K562 (cell line): ENCODE results near the gene SLC45A3. TPM values are rescaled to one million over a fixed set of nuclear protein-coding genes. Genes with fewer than 3 reads are reported as not detected.

ENCODE experiments used
- ARID2 ChIP-seq: fragments of 450-650 bp; IDR thresholded peaks from 2 replicates; pipeline ENCODE4 v1.6.1; 2017; ENCODE audit warnings: antibody characterized with exemption, mild to moderate bottlenecking
- E2F3 ChIP-seq: fragments of 250-450 bp; sonication (Bioruptor Pico); IDR thresholded peaks from 2 replicates; pipeline ENCODE4 v1.4.0; 2020; ENCODE audit warnings: mild to moderate bottlenecking
- ESRRB ChIP-seq: fragments of 250-450 bp; sonication (Bioruptor Pico); IDR thresholded peaks from 2 replicates; pipeline ENCODE4 v1.5.0; 2020; ENCODE audit warnings: mild to moderate bottlenecking, moderate library complexity, borderline replicate concordance
- FOXK2 ChIP-seq, 2 experiments: fragments of 450-650 bp; IDR thresholded peaks in 1 of 2; conservative IDR thresholded peaks in 1 of 2; 2 replicates each; pipeline ENCODE4 v1.6.1; 2016; ENCODE audit warnings: low read depth in 2 of 2, mild to moderate bottlenecking in 1 of 2
- HDGF ChIP-seq: fragments of 450-650 bp; IDR thresholded peaks from 2 replicates; pipeline ENCODE4 v1.6.1; 2016
- JUND ChIP-seq, 2 experiments: IDR thresholded peaks; 2 replicates in 1 of 2; 3 replicates in 1 of 2; pipeline ENCODE4 v1.6.1; 2011; ENCODE audit warnings: borderline replicate concordance in 2 of 2, low read depth in 2 of 2, low read length in 2 of 2, improper control_type of control experiment in 1 of 2, missing biosample characterization in 1 of 2, missing genetic modification characterization in 1 of 2, missing genetic modification reagents in 1 of 2
- KAT8 ChIP-seq: fragments of 450-650 bp; IDR thresholded peaks from 2 replicates; pipeline ENCODE4 v1.6.1; 2016; ENCODE audit warnings: low read depth, mild to moderate bottlenecking
- KLF16 ChIP-seq: IDR thresholded peaks from 2 replicates; pipeline ENCODE4 v1.6.1; 2016; ENCODE audit warnings: antibody characterized with exemption
- L3MBTL2 ChIP-seq: fragments of 450-650 bp; IDR thresholded peaks from 2 replicates; pipeline ENCODE4 v1.6.1; 2016; ENCODE audit warnings: mild to moderate bottlenecking, moderate library complexity
- MAFK ChIP-seq: IDR thresholded peaks from 2 replicates; pipeline ENCODE4 v1.6.1; 2011; ENCODE audit warnings: low read length, improper control_type of control experiment
- NCOA6 ChIP-seq: fragments of 450-650 bp; IDR thresholded peaks from 2 replicates; pipeline ENCODE4 v1.6.1; 2017; ENCODE audit warnings: mild to moderate bottlenecking
- SOX6 ChIP-seq: fragments of 450-650 bp; IDR thresholded peaks from 2 replicates; pipeline ENCODE4 v1.6.1; 2014; ENCODE audit warnings: mild to moderate bottlenecking
- TAF1 ChIP-seq: IDR thresholded peaks from 2 replicates; pipeline ENCODE4 v1.6.1; 2011; ENCODE audit warnings: mild to moderate bottlenecking, low read length, moderate library complexity; ENCODE audit not compliant: insufficient read depth, control insufficient read depth, severe bottlenecking; ENCODE audit errors: extremely low read depth
- ZKSCAN8 ChIP-seq: fragments of 200-800 bp; sonication (Bioruptor generic); IDR thresholded peaks from 2 replicates; pipeline ENCODE4 v1.6.1; 2016; ENCODE audit warnings: missing genetic modification characterization, missing compliant biosample characterization
- ZNF124 ChIP-seq: sonication (generic); formaldehyde crosslinking; IDR thresholded peaks from 2 replicates; pipeline ENCODE4 v1.8.1; 2022; ENCODE audit warnings: missing genetic modification reagents
- ZNF146 ChIP-seq: IDR thresholded peaks from one replicate; pipeline ENCODE4 v1.6.1; 2018; ENCODE audit warnings: missing compliant biosample characterization; ENCODE audit not compliant: unreplicated experiment
- ZNF282 ChIP-seq: sonication (generic); formaldehyde crosslinking; IDR thresholded peaks from 2 replicates; pipeline ENCODE4 v1.8.1; 2023; ENCODE audit warnings: missing genetic modification reagents
- ZNF57 ChIP-seq: fragments of 450-650 bp; formaldehyde crosslinking; IDR thresholded peaks from 2 replicates; pipeline ENCODE4 v1.4.0; 2020; ENCODE audit warnings: mild to moderate bottlenecking, moderate library complexity
- polyA plus RNA-seq, 8 experiments: library from polyadenylated mRNA; depleted of rRNA in 4 of 8; stranded (reverse) in 5 of 8; unstranded in 3 of 8; fragments of >200 nt; fragmentation: Nextera tagmentation in 2 of 8; fragmentation: Illumina TruSeq in 1 of 8; extraction: Ambion mirVana in 2 of 8; extraction: Trizol in 1 of 8; gene quantifications; 2 replicates each; pipeline versions ENCODE4 v1.2.1 to v1.2.3, GENCODE V29; 2011 to 2014; ENCODE audit warnings: inconsistent platforms in 1 of 8, missing spikeins in 1 of 8
- total RNA-seq, 7 experiments: library from RNA; depleted of rRNA in 6 of 7; stranded (reverse); fragments of >200 nt in 6 of 7; fragmentation: Illumina TruSeq in 2 of 7; extraction: Trizol in 2 of 7; gene quantifications; 2 replicates each; pipeline versions ENCODE4 v1.2.1 to v1.2.3, GENCODE V29; 2011 to 2021; ENCODE audit warnings: low replicate concordance in 1 of 7
- TF ChIP-seq, protein P1 (sequence below), 2 experiments: fragments of 150-350 bp in 1 of 2; IDR thresholded peaks; 2 replicates each; pipeline ENCODE4 v1.6.1; 2012 to 2016; ENCODE audit warnings: low read depth in 2 of 2, low read length in 2 of 2, mild to moderate bottlenecking in 1 of 2, moderate library complexity in 1 of 2
- TF ChIP-seq, protein P2 (sequence below): fragments of 450-650 bp; formaldehyde crosslinking; IDR thresholded peaks from 2 replicates; pipeline ENCODE4 v1.4.0; 2020; ENCODE audit warnings: mild to moderate bottlenecking, moderate library complexity
- TF ChIP-seq, protein P3 (sequence below): fragments of 250-450 bp; sonication (Bioruptor Pico); IDR thresholded peaks from 2 replicates; pipeline ENCODE4 v1.5.0; 2022; ENCODE audit warnings: mild to moderate bottlenecking

Gene SLC45A3
- total and polyA plus RNA-seq, 9 of the 15 experiments (the other 6 are each of a cell fraction or from before 2014, with no cell fraction given), result 0.06 to 3.3 (median 1.3) TPM

DNA sequence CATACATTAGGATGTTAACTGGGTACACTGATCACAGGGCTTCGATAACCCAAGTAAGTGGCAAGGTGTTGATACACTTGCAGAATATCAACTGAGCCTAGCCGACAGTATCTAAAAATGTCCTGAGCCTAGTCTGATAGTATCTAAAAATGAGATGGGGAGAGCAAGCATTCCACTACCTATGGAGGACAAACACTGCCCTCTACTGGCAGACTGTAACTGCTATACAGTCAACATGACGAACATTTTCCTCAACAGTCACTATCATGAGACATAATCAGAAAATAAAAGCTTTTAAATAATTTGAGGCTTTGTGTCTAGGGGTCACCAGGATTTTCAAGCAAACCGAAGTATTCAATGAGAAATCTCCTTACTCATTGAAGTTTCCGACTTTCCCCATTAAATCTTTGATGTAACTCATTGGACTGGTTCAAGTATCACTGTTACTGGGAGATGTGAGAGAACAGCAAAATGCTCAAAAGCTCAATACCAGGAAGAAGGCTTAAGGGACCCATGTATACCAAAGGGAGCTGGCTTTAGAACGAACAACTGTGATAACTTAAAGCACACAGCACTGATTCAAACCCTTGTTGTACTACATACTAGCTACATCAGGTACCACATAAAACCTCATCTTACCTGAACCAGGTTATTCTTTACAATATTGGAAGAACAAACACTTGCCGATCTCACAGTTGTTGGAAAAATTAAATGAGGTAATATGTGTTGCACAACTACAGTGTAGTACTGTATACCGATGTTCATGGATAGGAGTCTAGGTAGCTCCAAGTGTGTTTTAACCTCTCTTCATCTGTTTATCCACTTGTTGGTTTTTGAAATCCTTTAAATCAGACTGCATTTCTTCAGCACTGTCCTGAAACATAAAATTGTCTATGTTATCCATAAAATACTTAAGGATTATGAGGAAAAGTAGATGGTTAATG is 31.1 kb upstream of the SLC45A3 start (continued):
- TF ChIP-seq, protein P1, sequence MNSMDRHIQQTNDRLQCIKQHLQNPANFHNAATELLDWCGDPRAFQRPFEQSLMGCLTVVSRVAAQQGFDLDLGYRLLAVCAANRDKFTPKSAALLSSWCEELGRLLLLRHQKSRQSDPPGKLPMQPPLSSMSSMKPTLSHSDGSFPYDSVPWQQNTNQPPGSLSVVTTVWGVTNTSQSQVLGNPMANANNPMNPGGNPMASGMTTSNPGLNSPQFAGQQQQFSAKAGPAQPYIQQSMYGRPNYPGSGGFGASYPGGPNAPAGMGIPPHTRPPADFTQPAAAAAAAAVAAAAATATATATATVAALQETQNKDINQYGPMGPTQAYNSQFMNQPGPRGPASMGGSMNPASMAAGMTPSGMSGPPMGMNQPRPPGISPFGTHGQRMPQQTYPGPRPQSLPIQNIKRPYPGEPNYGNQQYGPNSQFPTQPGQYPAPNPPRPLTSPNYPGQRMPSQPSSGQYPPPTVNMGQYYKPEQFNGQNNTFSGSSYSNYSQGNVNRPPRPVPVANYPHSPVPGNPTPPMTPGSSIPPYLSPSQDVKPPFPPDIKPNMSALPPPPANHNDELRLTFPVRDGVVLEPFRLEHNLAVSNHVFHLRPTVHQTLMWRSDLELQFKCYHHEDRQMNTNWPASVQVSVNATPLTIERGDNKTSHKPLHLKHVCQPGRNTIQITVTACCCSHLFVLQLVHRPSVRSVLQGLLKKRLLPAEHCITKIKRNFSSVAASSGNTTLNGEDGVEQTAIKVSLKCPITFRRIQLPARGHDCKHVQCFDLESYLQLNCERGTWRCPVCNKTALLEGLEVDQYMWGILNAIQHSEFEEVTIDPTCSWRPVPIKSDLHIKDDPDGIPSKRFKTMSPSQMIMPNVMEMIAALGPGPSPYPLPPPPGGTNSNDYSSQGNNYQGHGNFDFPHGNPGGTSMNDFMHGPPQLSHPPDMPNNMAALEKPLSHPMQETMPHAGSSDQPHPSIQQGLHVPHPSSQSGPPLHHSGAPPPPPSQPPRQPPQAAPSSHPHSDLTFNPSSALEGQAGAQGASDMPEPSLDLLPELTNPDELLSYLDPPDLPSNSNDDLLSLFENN (IDR thresholded peaks at IDR 0.05; ENCODE audit: low read depth in 2 of 2, low read length in 2 of 2), result 0 out of 4 replicates have a peak, but pooled peaks of 1 of the 2 experiments have one; percentile 19
- TF ChIP-seq, protein P2, sequence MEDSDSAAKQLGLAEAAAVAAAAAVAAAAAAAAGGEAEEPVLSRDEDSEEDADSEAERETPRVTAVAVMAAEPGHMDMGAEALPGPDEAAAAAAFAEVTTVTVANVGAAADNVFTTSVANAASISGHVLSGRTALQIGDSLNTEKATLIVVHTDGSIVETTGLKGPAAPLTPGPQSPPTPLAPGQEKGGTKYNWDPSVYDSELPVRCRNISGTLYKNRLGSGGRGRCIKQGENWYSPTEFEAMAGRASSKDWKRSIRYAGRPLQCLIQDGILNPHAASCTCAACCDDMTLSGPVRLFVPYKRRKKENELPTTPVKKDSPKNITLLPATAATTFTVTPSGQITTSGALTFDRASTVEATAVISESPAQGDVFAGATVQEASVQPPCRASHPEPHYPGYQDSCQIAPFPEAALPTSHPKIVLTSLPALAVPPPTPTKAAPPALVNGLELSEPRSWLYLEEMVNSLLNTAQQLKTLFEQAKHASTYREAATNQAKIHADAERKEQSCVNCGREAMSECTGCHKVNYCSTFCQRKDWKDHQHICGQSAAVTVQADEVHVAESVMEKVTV, result peak; percentile 99
- peak; percentile 70 for TF ChIP-seq JUND (IDR thresholded peaks at IDR 0.05; ENCODE audit: borderline replicate concordance, low read depth, low read length)
- TF ChIP-seq JUND (tag; IDR thresholded peaks at IDR 0.05; ENCODE audit: borderline replicate concordance, low read depth, low read length), result peak; percentile 94
- no peak for TF ChIP-seq ZKSCAN8 (CRISPR knock-in tag)
- TF ChIP-seq FOXK2 (conservative IDR thresholded peaks at IDR 0.05 in 1 of 2, IDR thresholded peaks at IDR 0.05 in 1 of 2; ENCODE audit: low read depth in 2 of 2), result peak; percentile 69 to 75
- no peak for TF ChIP-seq KAT8
- no peak for TF ChIP-seq ZNF146 (CRISPR knock-in tag)
- TF ChIP-seq TAF1, result no peak
- 0 out of 2 replicates have a peak, but pooled peaks have one; percentile 25 for TF ChIP-seq L3MBTL2
- TF ChIP-seq, protein P3, sequence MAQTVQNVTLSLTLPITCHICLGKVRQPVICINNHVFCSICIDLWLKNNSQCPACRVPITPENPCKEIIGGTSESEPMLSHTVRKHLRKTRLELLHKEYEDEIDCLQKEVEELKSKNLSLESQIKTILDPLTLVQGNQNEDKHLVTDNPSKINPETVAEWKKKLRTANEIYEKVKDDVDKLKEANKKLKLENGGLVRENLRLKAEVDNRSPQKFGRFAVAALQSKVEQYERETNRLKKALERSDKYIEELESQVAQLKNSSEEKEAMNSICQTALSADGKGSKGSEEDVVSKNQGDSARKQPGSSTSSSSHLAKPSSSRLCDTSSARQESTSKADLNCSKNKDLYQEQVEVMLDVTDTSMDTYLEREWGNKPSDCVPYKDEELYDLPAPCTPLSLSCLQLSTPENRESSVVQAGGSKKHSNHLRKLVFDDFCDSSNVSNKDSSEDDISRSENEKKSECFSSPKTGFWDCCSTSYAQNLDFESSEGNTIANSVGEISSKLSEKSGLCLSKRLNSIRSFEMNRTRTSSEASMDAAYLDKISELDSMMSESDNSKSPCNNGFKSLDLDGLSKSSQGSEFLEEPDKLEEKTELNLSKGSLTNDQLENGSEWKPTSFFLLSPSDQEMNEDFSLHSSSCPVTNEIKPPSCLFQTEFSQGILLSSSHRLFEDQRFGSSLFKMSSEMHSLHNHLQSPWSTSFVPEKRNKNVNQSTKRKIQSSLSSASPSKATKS (CRISPR knock-in tag), result no peak
- no peak for TF ChIP-seq ZNF57
- TF ChIP-seq ZNF282, result 0 out of 2 replicates have a peak, but pooled peaks have one; percentile 44
- peak; percentile 95 for TF ChIP-seq ARID2
- TF ChIP-seq HDGF, result 0 out of 2 replicates have a peak, but pooled peaks have one; percentile 21
- 0 out of 2 replicates have a peak, but pooled peaks have one; percentile 19 for TF ChIP-seq NCOA6
- peak; percentile 26; the same call in 1 of the 2 replicates for TF ChIP-seq SOX6
- no peak for TF ChIP-seq E2F3 (CRISPR knock-in tag)
- TF ChIP-seq ZNF124 (CRISPR knock-in tag), result no peak
- peak; percentile 44; the same call in 1 of the 2 replicates for TF ChIP-seq KLF16
- no peak for TF ChIP-seq ESRRB (CRISPR knock-in tag)
- TF ChIP-seq MAFK, result no peak
